RWPE1 (cell line): Measurements from ENCODE around the gene IL12B.
"Not testable (repeated sequence)": the region's sequence is repeated elsewhere in the genome, so short reads cannot be mapped to it uniquely, and the experiment has no call there.

Experiments used
- CTCF ChIA-PET: fragments of 350-600 bp; sonication (Branson Sonifier 250); formaldehyde crosslinking; extraction: SDS; loops from one replicate; lab custom pipeline; 2021; lab: Yijun Ruan, JAX
- POLR2A ChIA-PET: fragments of 400-600 bp; formaldehyde crosslinking; extraction: SDS; loops from one replicate; lab custom pipeline; 2020; ENCODE audit warnings: antibody characterized with exemption; ENCODE audit not compliant: low non-redundant PET; lab: Yijun Ruan, JAX
- DNase-seq: peaks from one replicate; pipeline ENCODE4 v3.0.0; 2012; ENCODE audit warnings: low spot score
- H3K27ac ChIP-seq: fragments of 450-650 bp; 2 replicates; pipeline ENCODE4 v1.5.1; 2017
- TF ChIP-seq, protein P1 (sequence below): fragments of 450-650 bp; conservative IDR thresholded peaks from 2 replicates; pipeline ENCODE4 v1.5.1; 2017; ENCODE audit warnings: low read depth, mild to moderate bottlenecking

The IL12B gene

GRCh38 chr5:159353661-159354252, 23.5 kb upstream of the IL12B start:
- TF ChIP-seq, protein P1, sequence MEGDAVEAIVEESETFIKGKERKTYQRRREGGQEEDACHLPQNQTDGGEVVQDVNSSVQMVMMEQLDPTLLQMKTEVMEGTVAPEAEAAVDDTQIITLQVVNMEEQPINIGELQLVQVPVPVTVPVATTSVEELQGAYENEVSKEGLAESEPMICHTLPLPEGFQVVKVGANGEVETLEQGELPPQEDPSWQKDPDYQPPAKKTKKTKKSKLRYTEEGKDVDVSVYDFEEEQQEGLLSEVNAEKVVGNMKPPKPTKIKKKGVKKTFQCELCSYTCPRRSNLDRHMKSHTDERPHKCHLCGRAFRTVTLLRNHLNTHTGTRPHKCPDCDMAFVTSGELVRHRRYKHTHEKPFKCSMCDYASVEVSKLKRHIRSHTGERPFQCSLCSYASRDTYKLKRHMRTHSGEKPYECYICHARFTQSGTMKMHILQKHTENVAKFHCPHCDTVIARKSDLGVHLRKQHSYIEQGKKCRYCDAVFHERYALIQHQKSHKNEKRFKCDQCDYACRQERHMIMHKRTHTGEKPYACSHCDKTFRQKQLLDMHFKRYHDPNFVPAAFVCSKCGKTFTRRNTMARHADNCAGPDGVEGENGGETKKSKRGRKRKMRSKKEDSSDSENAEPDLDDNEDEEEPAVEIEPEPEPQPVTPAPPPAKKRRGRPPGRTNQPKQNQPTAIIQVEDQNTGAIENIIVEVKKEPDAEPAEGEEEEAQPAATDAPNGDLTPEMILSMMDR, result no peak
- POLR2A ChIA-PET, result no interaction called here
- no peak for DNase-seq
- H3K27ac ChIP-seq, result no peak overlapping the region
- CTCF ChIA-PET, result no interaction called here

- POLR2A ChIA-PET, H3K27ac ChIP-seq, CTCF ChIA-PET, DNase-seq: not testable (repeated sequence)
These were observed 20.4 kb upstream of the IL12B start for GRCh38 chr5:159350644-159351043.

GRCh38 chr5:159350216-159350615, 19.9 kb upstream of the IL12B start:
- CTCF ChIA-PET, POLR2A ChIA-PET, DNase-seq, H3K27ac ChIP-seq: not testable (repeated sequence)

DNA sequence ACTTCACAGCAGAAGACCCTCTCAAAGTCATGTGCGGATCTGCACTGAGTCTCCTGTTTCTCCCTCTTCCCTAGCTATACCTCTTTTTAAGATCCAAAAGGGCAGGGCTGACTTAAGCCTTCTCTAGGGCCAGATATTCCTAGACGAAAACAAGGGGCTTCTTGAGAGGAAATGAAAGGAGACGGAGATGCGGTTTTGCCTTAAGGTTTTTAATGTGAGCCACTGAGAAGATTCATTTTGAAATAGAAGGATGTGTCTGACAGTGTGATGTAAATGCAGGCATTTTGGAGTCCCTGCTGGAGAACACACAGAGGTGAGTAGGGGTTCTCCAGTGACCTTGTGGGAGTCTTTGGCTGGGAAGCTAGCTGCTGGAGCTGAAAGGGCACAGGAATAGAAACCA, 15.6 kb upstream of the IL12B start:
- TF ChIP-seq, protein P1, result no peak
- POLR2A ChIA-PET, result no interaction called here

GRCh38 chr5:159345336-159345735, 15.0 kb upstream of the IL12B start:
- CTCF ChIA-PET, result no interaction called here
- POLR2A ChIA-PET, result no interaction called here

More for the DNA sequence above, 15.6 kb upstream of the IL12B start:
- H3K27ac ChIP-seq, result no peak overlapping the region
- DNase-seq, result no peak
- CTCF ChIA-PET, result no interaction called here

DNA sequence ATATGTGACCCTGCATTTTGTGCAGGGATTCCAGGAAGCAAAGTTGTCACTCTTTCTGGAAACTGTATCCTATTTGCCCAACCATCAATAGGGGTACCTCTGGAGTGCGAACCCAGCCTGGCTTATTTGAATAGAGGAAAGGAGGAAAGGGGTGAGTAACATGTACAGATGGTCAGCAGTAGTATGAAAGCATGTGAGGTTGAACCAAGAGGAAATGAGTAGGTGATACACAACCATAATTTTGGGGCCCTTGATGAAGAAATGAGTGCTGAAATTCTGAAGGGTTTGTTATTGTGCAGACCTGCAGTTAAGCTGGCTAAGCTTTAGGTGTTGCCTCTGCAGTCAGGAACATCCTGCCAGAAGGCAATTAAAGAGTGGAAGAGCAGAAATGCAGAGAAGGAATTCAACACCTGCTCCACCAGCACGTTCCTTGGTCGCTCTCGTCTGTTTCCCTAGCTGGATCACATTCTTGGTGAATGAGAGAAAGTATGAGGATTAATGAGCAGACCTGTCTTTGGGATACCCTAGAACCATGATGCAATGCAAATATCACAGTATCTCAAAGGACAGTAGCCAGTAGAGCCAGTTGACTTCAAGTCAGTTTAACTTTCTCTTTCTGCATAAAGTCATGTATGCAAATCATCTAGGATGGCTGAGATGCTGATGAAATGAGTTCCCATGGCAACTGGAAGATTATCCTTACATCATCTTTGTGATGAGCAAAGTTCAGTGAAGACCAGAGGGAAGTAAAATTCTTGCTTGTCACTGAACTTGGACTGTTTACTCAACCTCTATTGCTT, 13.2 kb upstream of the IL12B start:
- no peak overlapping the region for H3K27ac ChIP-seq
- TF ChIP-seq, protein P1, result no peak
- CTCF ChIA-PET, result no interaction called here
- POLR2A ChIA-PET, result no interaction called here
- DNase-seq, result no peak

More at GRCh38 chr5:159345336-159345735, 15.0 kb upstream of the IL12B start:
- no peak for DNase-seq
- no peak overlapping the region for H3K27ac ChIP-seq
- TF ChIP-seq, protein P1, result no peak

GRCh38 chr5:159342840-159343239, 12.6 kb upstream of the IL12B start:
- POLR2A ChIA-PET, result no interaction called here
- TF ChIP-seq, protein P1, result no peak
- DNase-seq, result no peak
- CTCF ChIA-PET, result no interaction called here
- no peak overlapping the region for H3K27ac ChIP-seq
